HG03108 (cell line): ENCODE data around the gene DNAH11.
"Not testable (repeated sequence)": the region's sequence is repeated elsewhere in the genome, so short reads cannot be mapped to it uniquely, and the experiment has no call there.

Experiments
- ATAC-seq: cut with Tn5 transposase; IDR thresholded peaks from one replicate; pipeline ENCODE4 v1.9.1; 2021; ENCODE audit warnings: moderate library complexity; ENCODE audit not compliant: unreplicated experiment

The DNAH11 gene

DNA sequence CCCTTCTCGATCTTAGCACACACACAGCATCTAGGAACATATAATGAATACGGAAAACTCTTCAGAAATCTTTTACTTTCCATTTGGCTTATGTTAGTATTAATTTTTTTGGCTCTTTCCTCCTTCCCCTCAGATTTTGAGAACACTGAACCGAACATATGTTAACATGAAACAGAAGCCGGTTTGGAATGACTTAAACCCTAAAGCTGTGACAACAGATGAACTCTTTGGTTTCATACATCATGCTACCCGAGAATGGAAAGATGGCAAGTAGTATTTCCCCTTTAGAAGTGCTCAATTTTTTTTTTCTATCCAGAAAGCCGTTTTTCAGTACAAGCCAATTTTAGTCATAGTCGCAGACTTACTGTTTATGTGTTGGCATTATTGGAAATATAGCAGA, 164.7 kb downstream of the DNAH11 start:
- no peak for ATAC-seq

DNA sequence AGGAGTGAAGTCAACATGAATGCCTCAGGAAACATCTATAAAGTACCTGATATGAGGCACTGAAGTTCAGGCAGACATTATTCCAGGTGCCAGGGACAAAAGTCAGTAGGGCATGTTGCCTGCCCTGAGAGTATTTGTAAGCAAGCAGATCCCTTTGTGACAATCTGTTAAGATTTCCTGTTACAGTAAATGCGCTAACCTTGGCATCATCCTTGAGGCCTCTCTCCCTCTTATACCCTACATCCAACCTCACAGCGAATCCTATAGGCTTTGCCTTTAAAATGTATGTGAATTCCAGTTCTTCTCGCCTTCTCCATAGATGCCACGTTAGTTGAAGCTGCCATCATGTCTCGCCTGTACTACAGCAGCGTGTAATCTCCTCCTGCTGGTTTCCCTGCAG, 165.3 kb downstream of the DNAH11 start:
- ATAC-seq = no peak

DNA sequence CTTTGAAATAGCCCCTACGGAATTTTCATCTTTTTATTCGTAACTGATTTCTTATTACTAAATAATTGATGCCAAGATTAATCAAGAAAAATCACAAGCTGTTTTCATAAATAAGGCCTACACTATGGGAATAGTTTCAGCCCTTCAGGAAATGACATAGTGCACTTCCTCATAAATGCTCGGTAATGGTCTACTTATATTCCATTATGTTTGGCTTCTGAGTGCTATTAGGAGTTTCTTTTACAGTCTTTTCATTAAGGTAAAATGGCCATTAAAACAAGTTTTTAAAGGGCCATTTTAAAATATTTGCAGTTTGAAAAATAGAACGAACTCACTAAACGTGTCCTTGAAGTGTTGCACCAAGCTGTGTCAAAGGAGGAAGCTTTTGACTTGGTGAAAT, 174.5 kb downstream of the DNAH11 start:
- no peak for ATAC-seq

DNA sequence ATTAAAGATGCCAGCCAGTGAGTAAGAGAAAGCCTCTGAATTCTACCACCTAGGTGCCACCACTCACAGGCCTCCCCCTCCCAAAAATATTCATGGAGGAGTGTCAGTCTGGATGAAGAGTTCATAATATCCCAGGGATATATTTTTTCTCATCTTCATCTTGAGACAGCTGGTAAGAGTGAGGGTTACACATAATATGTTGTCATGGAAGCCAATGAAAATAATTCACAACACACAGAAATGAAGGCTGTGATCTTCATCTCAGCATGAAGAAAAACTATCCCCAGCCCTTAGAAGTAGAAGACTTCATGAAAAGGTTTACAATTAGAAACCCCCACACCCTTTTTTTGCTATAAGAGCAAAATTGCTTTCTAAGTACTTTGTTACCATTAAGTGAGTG, 175.6 kb downstream of the DNAH11 start:
- ATAC-seq = no peak

DNA sequence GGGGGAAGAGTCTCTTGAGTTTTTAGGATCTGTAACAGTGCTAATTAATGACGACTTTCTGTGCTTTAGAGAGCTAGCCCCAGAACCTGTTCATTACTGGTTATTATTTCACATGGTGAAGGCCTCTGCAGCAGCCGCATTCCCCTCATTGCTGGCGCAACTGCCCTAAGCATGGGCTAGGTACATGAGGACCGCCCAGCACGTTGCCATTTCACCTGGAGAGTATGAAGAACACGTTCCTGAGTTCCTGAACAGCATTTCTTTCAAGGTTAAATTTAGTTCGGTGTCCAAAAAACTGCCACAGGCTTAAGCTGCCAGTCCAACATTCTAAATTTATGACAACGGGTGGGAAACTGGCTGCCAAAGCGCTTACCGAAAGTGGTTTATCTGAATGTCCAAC, 177.0 kb downstream of the DNAH11 start:
- ATAC-seq = no peak

DNA sequence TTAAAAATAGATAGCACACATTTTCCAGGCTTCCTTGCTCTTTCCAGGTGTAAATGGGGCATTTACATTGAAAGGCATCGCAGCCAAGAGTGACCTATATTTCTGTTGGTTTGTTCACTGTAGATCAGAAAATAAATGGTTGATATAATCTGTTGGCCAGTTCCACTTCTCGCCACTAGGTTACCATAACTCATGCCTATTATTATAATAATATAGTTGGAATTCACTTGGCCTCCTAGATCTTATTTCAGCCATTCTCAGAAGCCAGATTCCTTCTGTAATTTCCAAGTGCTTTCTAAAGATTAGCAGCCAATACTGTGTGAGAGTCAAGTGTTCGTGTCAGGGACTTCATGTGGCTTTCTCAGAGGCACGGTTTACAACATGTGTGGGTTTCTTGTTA, 179.5 kb downstream of the DNAH11 start:
- no peak for ATAC-seq

DNA sequence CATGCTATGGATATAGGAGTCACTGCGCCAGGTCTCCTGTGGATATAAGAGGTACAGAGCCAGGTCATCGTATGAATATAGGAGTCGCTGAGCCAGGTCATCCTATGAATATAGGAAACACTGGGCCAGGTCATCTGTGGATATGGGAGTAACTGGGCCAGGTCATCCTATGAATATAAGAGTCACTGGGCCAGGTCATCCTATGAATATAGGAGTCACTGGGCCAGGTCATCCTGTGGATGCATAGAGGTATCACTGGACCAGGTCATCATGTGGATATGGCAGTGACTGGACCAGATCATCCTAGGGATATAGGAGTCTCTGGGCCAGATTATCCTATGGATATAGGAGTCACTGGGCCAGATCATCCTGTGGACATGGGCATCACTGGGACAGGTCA, 181.7 kb downstream of the DNAH11 start:
- no peak for ATAC-seq

DNA sequence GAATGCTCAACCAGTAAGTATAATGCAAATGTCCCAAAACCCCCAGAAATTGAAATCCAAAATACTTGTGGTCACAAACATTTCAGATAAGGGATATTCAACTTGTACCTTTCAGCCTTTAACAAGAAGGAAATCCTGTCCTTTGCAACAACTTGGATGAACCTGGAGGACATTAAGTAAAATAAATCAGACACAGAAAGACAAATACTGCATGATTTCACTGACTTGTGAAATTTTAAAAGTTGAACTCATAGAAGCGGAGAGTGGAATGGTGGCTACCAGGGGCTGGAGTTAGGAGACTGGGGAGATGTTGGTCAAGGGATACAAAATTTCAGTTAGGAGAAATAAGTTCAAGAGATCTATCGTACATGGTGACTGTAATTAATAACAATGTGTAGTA, 187.6 kb downstream of the DNAH11 start:
- ATAC-seq = no peak

DNA sequence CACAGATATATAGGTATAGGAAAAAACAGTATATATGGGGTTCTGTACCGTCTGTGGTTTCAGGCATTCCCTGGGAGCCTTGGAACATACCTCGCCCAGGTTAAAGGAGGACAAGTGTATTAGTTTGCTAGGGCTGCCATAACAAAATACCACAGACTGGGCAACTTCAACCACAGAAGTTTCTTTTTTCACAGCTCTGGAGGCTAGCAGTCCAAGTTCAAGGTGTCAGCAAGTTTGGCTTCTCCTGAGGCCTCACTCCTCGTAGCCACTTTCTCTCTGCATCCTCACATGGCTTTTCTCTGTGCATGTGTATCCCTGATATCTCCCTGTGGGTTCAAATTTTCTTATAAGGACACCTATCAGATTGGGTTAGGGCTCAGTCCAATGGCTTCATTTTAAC, 189.1 kb downstream of the DNAH11 start:
- no peak for ATAC-seq

DNA sequence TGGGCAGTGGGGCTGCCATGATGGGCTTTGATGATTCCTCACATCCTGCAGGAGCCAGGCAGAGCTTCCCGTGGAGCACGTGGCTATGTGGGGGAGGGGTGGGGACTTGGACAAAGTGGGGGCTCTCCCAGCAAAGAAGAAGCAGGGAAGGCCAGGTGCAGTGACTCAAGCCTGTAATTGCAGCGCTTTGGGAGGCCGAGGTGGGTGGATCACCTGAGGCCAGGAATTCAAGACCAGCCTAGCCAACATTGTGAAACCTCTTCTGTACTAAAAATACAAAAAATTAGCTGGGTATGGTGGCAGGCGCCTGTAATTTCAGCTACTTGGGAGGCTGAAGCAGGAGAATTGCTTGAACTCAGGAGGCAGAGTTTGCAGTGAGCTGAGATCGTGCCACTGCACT, 190.1 kb downstream of the DNAH11 start:
- ATAC-seq = not testable (repeated sequence)

DNA sequence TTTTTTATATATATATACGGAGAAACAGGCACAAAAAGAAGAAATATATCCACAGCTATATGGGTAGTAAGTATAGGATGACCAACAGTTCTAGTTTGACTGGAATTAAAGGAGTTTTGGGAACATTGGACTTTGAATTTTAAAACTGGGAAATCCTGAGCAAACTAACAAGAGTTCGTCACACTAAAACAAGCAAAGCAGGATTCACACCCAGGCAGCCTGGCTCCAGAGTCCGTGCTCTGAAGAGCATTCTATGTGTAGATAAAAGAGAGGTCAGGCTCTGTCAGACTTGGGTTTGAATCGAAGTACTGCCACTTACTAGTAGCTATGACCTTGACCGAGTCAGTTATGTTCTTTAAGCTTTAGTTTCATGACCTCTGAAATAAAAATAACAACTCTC, 191.0 kb downstream of the DNAH11 start:
- ATAC-seq = no peak

DNA sequence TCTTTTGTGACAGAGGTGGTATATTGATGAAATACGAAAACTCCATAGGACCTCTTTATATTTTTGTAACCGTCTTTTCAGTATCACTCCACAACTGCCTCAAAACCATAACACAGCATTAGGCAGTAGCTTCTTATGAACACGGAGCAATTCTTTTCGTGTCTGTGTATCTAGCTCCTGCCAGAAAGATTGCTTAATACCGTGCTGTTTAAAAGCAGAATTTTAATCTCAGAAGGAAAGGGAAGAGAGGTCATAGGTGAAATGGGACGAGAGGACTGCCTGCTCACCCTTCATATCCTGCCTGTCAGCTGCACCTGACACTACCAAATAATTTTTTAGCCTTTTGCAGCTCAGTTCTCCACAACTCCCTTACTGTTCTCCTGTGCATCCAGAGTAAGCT, 200.7 kb downstream of the DNAH11 start:
- ATAC-seq = no peak

DNA sequence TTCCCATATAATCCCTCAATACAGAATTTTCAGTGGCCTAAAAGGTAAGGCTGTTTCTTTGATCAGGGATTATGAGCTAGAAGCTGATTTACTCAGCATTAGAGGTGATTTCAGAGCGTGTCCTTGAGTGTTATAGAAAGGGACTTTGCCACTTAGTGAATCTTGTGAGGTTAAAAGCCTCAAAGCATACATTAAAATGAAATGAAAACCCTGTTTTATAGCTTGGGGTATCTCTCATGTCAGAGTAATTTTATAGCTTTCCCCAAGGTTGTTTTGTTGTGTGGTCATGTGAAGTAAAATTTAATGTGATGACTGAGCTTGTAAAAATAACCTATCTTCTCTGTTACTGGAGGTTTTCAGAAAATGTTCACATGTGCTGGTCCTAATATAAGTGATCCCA, 204.1 kb downstream of the DNAH11 start:
- no peak for ATAC-seq

DNA sequence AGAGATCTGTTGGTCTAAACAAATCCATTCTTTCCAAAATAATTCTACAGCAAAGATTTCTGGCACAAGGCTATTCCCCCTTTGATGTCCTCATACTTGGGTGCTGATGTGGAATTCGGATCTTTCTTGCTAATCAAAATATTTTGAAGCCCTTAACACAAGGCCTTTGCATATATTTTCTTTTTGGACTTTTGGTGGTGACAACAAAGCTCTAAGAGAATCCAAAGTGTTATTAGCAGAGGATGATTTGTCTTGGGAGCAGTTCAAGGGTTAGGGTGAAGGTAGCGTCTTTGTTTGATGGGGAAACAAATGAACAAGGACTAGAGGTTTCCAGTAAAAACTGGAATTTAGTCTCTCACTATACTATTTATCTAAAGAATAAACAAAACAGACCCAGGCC, 205.0 kb downstream of the DNAH11 start:
- no peak for ATAC-seq

DNA sequence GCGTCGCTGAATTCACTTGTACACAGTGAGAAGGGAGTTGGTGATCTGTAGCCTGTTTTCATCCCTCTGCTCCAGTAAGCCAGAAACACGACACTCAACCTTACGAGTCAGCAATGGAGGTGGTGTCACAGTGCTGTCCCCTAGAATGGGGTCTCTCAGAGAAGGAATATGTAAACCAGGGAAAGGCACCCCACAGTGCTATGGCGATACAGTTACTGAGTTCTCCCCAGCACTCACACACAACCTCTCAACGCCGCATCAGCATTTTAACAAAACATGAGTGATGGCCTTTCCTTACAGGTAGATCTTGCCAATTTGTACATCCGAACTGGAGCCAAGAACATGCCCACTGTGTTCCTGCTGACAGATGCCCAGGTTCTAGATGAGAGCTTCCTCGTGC, 206.5 kb downstream of the DNAH11 start:
- no peak for ATAC-seq

DNA sequence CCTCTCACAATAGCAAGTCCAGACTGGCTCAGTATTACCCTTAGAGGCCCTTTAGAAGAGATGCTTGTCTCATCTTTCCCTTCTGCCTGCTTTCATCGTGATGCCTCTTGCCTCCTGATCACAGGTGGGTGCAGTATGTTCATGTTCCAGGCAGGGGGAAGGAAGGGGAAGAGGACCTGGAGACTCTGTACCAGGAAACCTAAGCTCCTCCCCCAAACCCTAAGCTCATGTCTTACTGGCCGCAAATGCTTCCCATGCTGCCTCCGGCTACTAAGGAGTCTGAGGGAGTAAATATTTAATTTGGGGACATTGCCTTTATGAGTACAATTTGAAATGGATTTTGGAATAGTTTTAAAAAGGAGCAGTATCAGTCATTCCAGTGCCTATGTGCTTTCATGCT, 210.2 kb downstream of the DNAH11 start:
- ATAC-seq = no peak

DNA sequence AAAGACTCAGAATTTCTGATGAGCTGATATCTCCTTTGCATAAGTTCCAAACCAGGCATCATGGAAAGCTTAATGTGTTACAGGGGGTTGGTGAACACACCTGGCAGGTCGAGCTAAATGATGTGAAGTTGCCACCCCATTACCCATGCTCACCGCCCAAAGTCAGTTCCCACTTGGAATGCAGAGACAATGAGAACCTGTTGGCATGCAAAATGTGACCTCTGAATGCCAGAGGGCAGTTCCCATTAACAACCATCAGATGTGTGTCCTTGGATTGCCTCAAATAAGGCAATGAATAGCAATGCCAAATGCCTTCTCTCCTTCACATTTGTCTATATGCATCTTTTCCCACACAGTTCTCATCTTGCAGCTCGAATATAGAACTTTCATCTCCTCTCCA, 212.1 kb downstream of the DNAH11 start:
- no peak for ATAC-seq

DNA sequence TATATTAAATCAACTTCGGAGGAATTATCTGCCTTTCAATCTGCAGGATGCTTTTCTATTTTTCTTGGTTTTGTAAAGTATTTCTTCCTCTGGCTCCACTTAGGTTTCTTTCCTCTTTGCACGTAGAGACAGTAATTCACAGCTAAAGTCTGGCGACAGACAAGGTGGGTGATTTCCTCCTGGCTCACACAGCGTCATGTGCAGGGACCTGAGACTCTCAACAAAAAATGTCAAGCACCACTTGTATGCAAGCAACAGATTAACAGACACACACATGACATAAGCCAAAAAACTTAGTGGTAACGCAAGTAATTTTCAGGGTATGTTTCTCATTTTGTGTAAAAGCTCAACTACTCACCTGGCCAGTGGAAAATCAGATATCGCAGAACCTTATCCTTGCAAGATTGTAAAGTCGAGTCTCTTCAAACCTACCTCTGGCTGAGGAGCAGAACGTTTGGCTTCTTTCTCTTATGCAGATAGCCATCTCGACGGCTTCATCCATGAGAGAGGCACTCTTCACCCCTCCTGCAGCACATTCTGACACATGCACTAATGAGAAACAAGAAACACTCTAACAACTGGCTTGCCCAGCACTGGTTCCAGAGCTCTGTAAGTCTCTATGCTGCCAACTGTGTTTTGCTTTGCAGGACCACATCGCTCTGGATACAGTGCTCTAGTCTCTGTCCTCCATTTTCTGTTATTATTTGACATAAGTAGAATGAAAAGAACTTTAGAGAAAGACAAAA, 214.9 kb downstream of the DNAH11 start:
- no peak for ATAC-seq

DNA sequence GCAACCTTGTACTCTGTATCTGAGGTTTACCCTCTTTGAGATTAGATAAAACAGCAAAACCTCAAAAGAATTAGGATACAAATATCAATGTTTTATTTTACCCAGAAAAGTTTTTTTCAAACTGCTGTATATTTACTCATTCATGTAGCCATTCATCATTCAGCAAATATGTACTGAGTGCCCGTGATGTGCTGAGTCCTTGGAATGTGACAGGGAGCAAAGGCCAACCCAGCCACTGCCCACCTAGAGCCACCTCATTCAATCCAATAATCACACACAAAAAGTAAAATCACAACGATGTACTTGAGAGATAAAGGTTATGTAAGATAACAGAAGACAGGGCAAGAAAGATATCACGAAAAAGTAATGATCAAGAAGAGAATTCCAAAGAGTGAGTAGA, 215.4 kb downstream of the DNAH11 start:
- ATAC-seq = no peak

DNA sequence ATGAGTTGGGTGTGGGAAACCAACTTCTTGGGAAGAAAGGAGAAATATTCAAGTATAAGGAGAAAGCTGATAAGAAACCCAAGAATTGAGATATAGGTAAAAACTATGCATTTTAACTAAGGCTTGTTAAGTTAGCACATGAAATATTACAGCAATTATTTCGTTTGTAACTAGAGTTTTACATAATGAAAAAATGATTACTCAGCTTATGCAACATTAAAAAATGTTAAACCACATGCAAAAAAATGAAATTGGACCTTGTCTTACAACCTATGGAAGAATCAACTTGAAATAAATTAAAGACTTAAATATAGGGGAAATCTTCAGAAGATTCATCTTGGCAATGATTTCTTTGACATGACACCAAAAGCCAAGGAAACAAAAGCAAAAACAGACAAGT, 219.6 kb downstream of the DNAH11 start:
- ATAC-seq = no peak

DNA sequence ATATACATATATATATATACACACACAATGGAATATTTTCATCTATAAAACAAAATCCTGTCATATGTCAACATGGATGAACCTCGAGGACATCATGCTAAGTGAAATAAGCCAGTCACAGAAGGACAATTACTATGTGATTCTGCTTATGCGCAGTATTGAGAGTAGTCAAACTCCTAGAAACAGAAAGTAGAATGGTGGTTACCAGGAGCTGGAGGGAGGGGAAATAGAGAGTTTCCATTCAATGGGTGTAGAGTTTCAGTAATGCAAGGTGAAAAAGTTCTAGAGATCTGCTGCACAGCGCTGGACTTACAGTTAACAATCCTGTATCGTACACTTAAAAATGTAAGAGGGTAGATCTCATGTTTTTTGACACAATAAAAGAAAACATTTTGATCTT, 221.0 kb downstream of the DNAH11 start:
- no peak for ATAC-seq

DNA sequence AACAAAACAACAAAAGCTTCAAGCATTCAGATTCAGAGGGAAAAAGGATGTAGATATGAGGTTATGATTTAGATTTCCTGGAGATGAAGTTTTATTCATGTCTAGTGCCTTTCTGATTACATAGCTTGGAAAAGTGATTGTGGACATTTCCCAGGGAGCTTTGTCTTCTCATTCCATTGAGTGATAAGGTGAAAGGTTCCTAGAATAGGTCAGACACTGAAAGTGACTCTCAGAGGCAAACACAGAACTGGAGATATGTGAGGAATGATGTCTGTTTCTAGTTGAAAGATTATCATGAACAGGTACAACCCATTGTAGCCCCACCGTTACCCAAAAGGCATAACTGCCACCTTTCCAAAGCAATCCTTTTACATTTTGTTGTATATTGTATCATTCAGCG, 223.4 kb downstream of the DNAH11 start:
- no peak for ATAC-seq

DNA sequence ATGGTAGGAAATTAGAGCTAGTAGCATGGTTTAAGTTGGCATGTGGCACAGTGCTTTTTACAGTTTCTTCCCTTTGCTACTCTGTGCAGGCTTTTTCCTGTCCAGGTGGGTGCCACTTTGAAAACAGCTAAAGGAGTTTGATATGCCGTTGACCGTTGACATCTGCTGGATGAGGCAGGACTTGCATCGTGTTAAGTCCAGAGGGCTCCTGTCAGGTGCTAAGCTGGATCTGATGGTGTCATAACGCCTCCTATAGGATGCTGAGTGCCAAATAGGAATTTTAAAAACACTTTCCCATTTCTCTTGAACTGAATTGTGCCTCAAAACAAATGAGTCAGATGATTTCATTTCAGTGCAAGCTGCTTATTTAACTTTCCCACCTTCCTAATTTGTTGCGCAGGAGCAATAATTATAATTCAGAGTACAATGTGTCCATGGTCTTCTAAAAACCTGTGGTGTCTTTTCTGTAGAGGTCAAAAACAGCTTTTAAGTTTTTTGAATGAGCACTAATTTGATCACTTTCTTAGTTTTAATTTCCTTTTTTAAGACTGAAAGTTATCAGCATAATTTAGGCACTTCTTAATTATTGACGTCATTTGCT, 224.6 kb downstream of the DNAH11 start:
- ATAC-seq = peak; percentile 70
